Parathyroid adenoma (tissue), 2 donors: Measurements from ENCODE around the gene PGLYRP1.

ENCODE experiments used
- H2AFZ ChIP-seq: fragments of 300-600 bp; sonication (generic); one replicate; pipeline ENCODE4 v1.7.0; 2017; ENCODE audit warnings: antibody characterized with exemption, mild to moderate bottlenecking
- H3K27ac ChIP-seq: fragments of 300-600 bp; sonication (generic); one replicate; pipeline ENCODE4 v1.7.0; 2017
- H3K27me3 ChIP-seq: fragments of 300-600 bp; sonication (generic); one replicate; pipeline ENCODE4 v1.7.0; 2017; ENCODE audit warnings: low read length; ENCODE audit not compliant: control insufficient read depth, insufficient read depth
- H3K36me3 ChIP-seq: fragments of 300-600 bp; sonication (generic); one replicate; pipeline ENCODE4 v1.7.0; 2017; ENCODE audit warnings: low read length; ENCODE audit not compliant: control insufficient read depth, insufficient read depth
- H3K4me1 ChIP-seq: fragments of 300-600 bp; sonication (generic); one replicate; pipeline ENCODE4 v1.7.0; 2017; ENCODE audit warnings: control low read depth
- H3K4me2 ChIP-seq: fragments of 300-600 bp; sonication (generic); one replicate; pipeline ENCODE4 v1.7.0; 2017; ENCODE audit warnings: low read length
- H3K4me3 ChIP-seq: fragments of 300-600 bp; sonication (generic); one replicate; pipeline ENCODE4 v1.7.0; 2017; ENCODE audit warnings: low read depth, low read length
- H3K79me2 ChIP-seq: fragments of 300-600 bp; sonication (generic); one replicate; pipeline ENCODE4 v1.7.0; 2017; ENCODE audit warnings: control low read depth
- H3K9ac ChIP-seq: fragments of 300-600 bp; sonication (generic); one replicate; pipeline ENCODE4 v1.7.0; 2017; ENCODE audit warnings: mild to moderate bottlenecking
- H3K9me3 ChIP-seq: fragments of 300-600 bp; sonication (generic); one replicate; pipeline ENCODE4 v1.7.0; 2017; ENCODE audit warnings: low read length; ENCODE audit not compliant: control insufficient read depth
- TF ChIP-seq, protein P1 (sequence below): fragments of 300-600 bp; sonication (generic); IDR thresholded peaks from one replicate; pipeline ENCODE4 v1.7.0; 2017; ENCODE audit warnings: antibody characterized with exemption, mild to moderate bottlenecking
- donor health status: primary hyperparathyroidism.

PGLYRP1 gene

GRCh38 chr19:45994998-45995714 lies 27.7 kb downstream of the PGLYRP1 start, which contains the start of gene CCDC61:
Gene CCDC61 (plus strand): TSS chr19:45995467. CDS start chr19:46003019, 7,552 bp downstream.
- Histone ChIP-seq H3K27me3 (no peaks in the 10 kb centered on the region), H2AFZ (peak within 1 kb of the TSS; percentile 90), H3K27ac (peak within 1 kb of the TSS; percentile 67), H3K4me1 (no peaks in the 10 kb centered on the region), H3K36me3 (no peaks in the 10 kb centered on the region), H3K4me3 (peak within 1 kb of the TSS; percentile 99), H3K4me2 (peak within 1 kb of the TSS; percentile 100), H3K79me2 (peaks cover 18% of the 10 kb centered on the region), H3K9me3 (no peaks in the 10 kb centered on the region), H3K9ac (peak within 1 kb of the TSS; percentile 78)
- TF ChIP-seq, protein P1, sequence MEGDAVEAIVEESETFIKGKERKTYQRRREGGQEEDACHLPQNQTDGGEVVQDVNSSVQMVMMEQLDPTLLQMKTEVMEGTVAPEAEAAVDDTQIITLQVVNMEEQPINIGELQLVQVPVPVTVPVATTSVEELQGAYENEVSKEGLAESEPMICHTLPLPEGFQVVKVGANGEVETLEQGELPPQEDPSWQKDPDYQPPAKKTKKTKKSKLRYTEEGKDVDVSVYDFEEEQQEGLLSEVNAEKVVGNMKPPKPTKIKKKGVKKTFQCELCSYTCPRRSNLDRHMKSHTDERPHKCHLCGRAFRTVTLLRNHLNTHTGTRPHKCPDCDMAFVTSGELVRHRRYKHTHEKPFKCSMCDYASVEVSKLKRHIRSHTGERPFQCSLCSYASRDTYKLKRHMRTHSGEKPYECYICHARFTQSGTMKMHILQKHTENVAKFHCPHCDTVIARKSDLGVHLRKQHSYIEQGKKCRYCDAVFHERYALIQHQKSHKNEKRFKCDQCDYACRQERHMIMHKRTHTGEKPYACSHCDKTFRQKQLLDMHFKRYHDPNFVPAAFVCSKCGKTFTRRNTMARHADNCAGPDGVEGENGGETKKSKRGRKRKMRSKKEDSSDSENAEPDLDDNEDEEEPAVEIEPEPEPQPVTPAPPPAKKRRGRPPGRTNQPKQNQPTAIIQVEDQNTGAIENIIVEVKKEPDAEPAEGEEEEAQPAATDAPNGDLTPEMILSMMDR = no peak

DNA sequence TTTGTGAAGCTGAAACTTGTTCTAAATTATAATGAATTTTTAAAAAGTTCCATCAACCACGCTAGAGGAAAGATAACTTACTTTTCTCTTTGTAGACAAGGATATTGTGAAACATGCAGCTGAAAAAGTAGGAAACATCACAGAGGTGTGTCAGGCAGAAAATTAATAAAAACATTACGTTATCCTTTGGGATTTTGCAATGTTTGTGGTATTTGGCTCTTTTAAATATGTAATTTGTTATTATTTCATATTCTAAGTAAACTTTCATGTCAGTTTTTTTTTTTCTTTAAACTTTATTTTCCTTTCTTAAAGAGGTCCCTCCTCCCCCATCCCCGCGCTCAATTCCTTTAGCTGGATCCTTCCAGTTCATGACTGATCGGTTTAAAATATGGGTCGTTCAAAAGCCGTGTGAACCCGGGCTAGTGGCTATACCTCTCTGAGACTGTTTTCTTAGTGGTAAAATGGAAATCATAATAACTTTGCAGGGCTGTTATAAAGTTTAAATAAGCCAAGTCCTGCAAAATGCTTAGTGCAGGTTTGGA lies 28.3 kb downstream of the PGLYRP1 start:
- Histone ChIP-seq H3K79me2 (peaks cover 16% of the 10 kb centered on the region), H3K27me3 (no peaks in the 10 kb centered on the region), H3K4me2 (peak overlapping the region; percentile 100), H3K27ac (no peak overlapping the region), H3K9me3 (no peaks in the 10 kb centered on the region), H2AFZ (peak overlapping the region; percentile 85), H3K36me3 (no peaks in the 10 kb centered on the region), H3K4me3 (peak overlapping the region; percentile 99), H3K4me1 (no peaks in the 10 kb centered on the region), H3K9ac (no peak overlapping the region)
- TF ChIP-seq, protein P1 = no peak

DNA sequence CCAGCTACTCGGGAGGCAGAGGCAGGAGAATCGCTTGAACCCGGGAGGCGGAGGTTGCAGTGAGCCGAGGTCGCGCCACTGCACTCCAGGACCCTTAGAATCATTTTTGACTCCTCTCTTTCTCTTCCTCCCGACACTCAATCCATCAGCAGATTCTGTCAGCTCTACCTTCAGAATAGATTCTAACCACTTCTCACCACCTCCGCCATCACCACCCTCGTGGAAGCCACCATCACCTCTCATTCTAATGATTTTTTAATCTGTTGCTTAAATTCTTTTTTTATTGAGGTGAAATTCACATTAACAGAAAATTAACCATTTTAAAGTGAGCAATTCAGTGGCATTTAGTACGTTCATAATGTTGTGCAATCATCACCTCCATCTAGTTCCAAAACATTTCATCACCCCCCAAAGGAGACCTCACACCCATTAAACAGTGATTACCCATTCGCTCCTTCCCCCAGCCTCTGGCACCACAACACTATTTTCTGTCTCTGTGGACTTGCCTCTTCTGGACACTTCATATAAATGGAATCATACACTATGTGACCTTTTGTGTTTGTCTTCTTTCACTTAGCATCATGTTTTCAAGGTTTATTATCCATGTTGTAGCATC lies 32.6 kb downstream of the PGLYRP1 start:
- no peaks in the 10 kb centered on the region for H3K27me3 ChIP-seq
- H3K4me2 ChIP-seq = no peak overlapping the region
- H3K4me1 ChIP-seq = no peaks in the 10 kb centered on the region
- H2AFZ ChIP-seq = no peak overlapping the region
- TF ChIP-seq, protein P1 = no peak
- H3K27ac ChIP-seq = no peak overlapping the region
- H3K9ac ChIP-seq = no peak overlapping the region
- no peaks in the 10 kb centered on the region for H3K9me3 ChIP-seq
- H3K4me3 ChIP-seq = no peak overlapping the region
- H3K36me3 ChIP-seq = no peaks in the 10 kb centered on the region
- H3K79me2 ChIP-seq = no peaks in the 10 kb centered on the region

GRCh38 chr19:45985321-45985720 lies 37.5 kb downstream of the PGLYRP1 start:
- no peaks in the 10 kb centered on the region for H3K27me3 ChIP-seq
- no peaks in the 10 kb centered on the region for H3K9me3 ChIP-seq
- H3K27ac ChIP-seq = no peak overlapping the region
- H3K4me2 ChIP-seq = no peak overlapping the region
- TF ChIP-seq, protein P1 = no peak
- H3K79me2 ChIP-seq = no peaks in the 10 kb centered on the region
- no peaks in the 10 kb centered on the region for H3K4me1 ChIP-seq
- H3K9ac ChIP-seq = no peak overlapping the region
- H2AFZ ChIP-seq = no peak overlapping the region
- H3K4me3 ChIP-seq = no peak overlapping the region
- H3K36me3 ChIP-seq = no peaks in the 10 kb centered on the region
